ENCODE data around the gene CD248.
A peak's percentile ranks its signal among the peaks of the same experiment; 100 is the strongest.

The CD248 gene

GRCh38 chr11:66282468-66283455, 34.1 kb downstream of the CD248 start:
- in situ Hi-C loops (cut with HindIII; ENCODE audit: low sequenced_read_pairs): loop anchor here (5.0 kb wide), 1 partner anchor 65 kb away; no protein-coding TSS in a partner anchor
- no peak overlapping the region for H3K4me3 ChIP-seq (ENCODE audit: low read depth, low read length)

GRCh38 chr11:66281776-66282467, 34.9 kb downstream of the CD248 start:
- in situ Hi-C loops (cut with HindIII; ENCODE audit: low sequenced_read_pairs): loop anchor here (5.0 kb wide), 1 partner anchor 65 kb away; no protein-coding TSS in a partner anchor
- TF ChIP-seq, protein P1, sequence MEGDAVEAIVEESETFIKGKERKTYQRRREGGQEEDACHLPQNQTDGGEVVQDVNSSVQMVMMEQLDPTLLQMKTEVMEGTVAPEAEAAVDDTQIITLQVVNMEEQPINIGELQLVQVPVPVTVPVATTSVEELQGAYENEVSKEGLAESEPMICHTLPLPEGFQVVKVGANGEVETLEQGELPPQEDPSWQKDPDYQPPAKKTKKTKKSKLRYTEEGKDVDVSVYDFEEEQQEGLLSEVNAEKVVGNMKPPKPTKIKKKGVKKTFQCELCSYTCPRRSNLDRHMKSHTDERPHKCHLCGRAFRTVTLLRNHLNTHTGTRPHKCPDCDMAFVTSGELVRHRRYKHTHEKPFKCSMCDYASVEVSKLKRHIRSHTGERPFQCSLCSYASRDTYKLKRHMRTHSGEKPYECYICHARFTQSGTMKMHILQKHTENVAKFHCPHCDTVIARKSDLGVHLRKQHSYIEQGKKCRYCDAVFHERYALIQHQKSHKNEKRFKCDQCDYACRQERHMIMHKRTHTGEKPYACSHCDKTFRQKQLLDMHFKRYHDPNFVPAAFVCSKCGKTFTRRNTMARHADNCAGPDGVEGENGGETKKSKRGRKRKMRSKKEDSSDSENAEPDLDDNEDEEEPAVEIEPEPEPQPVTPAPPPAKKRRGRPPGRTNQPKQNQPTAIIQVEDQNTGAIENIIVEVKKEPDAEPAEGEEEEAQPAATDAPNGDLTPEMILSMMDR (IDR thresholded peaks at IDR 0.05; ENCODE audit: low read depth, low read length, missing control alignments): no peak
- DNase-seq (ENCODE audit: low read depth): no peak
- H3K4me3 ChIP-seq (ENCODE audit: low read depth, low read length): no peak overlapping the region

More at GRCh38 chr11:66282468-66283455, 34.1 kb downstream of the CD248 start:
- TF ChIP-seq, protein P1 (IDR thresholded peaks at IDR 0.05; ENCODE audit: low read depth, low read length, missing control alignments): peak; percentile 89
- DNase-seq (ENCODE audit: low read depth): peak; percentile 87

DNA sequence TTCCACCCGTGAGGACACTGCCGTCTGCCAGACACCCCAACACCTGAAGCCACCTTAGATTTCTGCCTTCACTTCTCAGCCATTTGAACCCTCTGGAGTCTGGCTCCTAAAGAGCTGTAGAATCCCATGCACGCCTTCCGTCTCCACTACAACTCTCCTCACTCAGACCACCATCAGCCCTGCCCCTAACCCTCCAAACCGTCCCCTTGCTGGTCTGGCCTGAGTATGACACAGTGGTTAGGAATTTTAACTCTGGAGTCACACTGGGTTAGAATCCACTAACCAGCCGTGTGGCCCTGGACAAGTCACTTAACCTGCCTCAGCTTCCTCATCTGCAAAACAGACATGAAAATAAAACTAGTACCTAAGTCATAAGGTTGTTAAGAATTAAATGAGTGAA, 35.8 kb downstream of the CD248 start:
- DNase-seq (ENCODE audit: low read depth): no peak

GRCh38 chr11:66280428-66280827, 36.4 kb downstream of the CD248 start:
- in situ Hi-C loops (cut with HindIII; ENCODE audit: low sequenced_read_pairs): loop anchor here (5.0 kb wide), 1 partner anchor 63 kb away; no protein-coding TSS in a partner anchor
- DNase-seq (ENCODE audit: low read depth): no peak
- H3K4me3 ChIP-seq (ENCODE audit: low read depth, low read length): no peak overlapping the region
- TF ChIP-seq, protein P1 (IDR thresholded peaks at IDR 0.05; ENCODE audit: low read depth, low read length, missing control alignments): peak; percentile 2

More for the DNA sequence above, 35.8 kb downstream of the CD248 start:
- no peak overlapping the region for H3K4me3 ChIP-seq (ENCODE audit: low read depth, low read length)
- in situ Hi-C loops (cut with HindIII; ENCODE audit: low sequenced_read_pairs): loop anchor here (5.0 kb wide), 1 partner anchor 64 kb away; no protein-coding TSS in a partner anchor
- TF ChIP-seq, protein P1 (IDR thresholded peaks at IDR 0.05; ENCODE audit: low read depth, low read length, missing control alignments): no peak

DNA sequence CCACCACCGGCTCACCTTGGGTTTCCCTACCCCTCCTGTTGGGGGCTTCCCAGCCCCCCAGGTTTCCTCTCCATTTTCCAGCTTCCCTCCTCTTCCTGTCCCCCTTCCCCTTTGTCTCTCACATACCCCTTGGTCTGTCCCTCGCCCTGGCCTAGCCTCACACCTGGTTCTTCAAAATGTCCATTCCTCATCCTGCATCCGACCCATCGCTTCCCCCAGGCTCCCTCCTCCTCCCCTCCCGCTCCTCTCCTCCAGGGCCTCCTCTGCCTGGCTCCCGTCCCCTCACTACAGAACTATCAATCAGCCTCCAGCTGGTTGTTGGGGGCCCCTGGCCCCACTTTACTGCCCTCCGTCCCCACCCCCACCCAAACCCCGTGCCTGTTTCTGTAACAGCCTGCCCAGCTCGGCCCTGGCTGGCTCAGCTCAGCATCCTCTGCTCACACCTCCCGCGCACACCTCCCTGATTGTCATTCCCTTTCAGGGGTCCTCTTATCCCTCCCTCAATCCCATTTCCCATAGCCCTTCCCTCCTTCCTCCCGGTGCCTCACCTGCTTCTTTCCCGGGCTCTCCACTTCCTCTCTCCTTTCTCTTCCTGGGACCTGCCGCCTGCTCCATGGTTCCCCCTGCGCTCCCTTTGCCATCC, 37.6 kb downstream of the CD248 start:
- DNase-seq (ENCODE audit: low read depth): no peak
- H3K4me3 ChIP-seq (ENCODE audit: low read depth, low read length): no peak overlapping the region
- in situ Hi-C loops (cut with HindIII; ENCODE audit: low sequenced_read_pairs): loop anchor here (10.0 kb wide), 1 partner anchor 56 kb away; the partner anchor contains the start of gene RIN1
- TF ChIP-seq, protein P1 (IDR thresholded peaks at IDR 0.05; ENCODE audit: low read depth, low read length, missing control alignments): no peak
